Choroid plexus epithelial cell (primary cell): ENCODE measurements around the gene MGMT.

Source experiments
- DNase-seq: peaks from one replicate; pipeline ENCODE4 v3.0.0-alpha.2; 2010; ENCODE audit warnings: low read depth
- H3K4me3 ChIP-seq: 2 replicates; pipeline ENCODE4 v1.5.1; 2011; ENCODE audit warnings: low read depth, mild to moderate bottlenecking, control low read depth, low read length, moderate library complexity
- TF ChIP-seq, protein P1 (sequence below): conservative IDR thresholded peaks from 2 replicates; pipeline ENCODE4 v1.5.1; 2011; ENCODE audit warnings: low read depth, mild to moderate bottlenecking, control low read depth, inconsistent platforms, low read length, moderate library complexity

MGMT gene

DNA sequence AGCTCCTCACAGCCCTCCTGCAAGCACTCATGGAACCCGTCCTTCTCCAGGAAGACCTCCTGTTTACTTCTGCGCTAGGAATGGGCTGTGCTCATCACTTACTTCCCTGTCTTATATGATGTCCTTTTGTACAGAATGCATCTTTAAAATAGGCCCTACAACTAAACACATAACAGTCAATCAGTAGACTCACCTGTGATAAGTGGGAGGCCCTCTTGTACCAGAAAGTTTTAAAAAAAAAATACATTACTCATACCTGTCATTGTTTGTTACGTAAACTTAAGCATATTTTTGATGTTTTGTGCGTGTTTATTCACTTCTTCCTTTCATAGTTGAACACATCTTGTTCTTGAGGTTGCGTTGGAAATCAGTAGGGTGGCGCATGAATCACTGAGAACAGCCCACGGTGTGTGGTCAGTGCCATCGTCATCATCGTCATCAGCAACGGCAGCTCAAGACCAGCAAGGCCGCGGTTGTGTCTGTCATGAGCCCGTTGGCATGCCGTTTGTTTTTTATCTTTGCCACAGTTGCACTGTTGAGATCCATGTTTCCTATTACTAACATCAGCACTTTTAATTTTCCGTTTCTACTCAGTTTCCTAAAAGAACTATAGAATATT is 232.8 kb downstream of the MGMT start:
- DNase-seq = no peak
- TF ChIP-seq, protein P1, sequence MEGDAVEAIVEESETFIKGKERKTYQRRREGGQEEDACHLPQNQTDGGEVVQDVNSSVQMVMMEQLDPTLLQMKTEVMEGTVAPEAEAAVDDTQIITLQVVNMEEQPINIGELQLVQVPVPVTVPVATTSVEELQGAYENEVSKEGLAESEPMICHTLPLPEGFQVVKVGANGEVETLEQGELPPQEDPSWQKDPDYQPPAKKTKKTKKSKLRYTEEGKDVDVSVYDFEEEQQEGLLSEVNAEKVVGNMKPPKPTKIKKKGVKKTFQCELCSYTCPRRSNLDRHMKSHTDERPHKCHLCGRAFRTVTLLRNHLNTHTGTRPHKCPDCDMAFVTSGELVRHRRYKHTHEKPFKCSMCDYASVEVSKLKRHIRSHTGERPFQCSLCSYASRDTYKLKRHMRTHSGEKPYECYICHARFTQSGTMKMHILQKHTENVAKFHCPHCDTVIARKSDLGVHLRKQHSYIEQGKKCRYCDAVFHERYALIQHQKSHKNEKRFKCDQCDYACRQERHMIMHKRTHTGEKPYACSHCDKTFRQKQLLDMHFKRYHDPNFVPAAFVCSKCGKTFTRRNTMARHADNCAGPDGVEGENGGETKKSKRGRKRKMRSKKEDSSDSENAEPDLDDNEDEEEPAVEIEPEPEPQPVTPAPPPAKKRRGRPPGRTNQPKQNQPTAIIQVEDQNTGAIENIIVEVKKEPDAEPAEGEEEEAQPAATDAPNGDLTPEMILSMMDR = no peak
- H3K4me3 ChIP-seq = no peak overlapping the region

DNA sequence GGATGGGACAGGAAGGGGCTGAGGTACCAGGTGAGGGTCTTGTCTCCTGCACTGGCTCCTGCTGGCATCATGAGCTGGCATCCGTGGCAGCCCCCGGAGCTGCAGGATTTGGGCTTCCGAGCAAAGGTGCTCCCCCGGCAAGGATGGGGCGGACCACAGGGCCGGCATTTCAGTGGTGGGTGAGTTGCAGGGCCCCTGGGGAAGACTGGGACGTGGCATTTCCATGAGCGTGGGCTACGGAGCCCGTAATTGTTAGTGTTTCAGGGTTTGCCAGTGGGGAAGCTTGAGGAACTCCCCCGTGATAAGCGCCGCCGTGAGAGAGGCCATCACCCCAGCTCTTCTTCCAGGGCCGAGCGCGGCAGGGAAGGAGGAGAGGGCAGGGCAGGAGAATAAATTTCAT is 235.6 kb downstream of the MGMT start:
- H3K4me3 ChIP-seq = no peak overlapping the region
- TF ChIP-seq, protein P1 = no peak
- no peak for DNase-seq

DNA sequence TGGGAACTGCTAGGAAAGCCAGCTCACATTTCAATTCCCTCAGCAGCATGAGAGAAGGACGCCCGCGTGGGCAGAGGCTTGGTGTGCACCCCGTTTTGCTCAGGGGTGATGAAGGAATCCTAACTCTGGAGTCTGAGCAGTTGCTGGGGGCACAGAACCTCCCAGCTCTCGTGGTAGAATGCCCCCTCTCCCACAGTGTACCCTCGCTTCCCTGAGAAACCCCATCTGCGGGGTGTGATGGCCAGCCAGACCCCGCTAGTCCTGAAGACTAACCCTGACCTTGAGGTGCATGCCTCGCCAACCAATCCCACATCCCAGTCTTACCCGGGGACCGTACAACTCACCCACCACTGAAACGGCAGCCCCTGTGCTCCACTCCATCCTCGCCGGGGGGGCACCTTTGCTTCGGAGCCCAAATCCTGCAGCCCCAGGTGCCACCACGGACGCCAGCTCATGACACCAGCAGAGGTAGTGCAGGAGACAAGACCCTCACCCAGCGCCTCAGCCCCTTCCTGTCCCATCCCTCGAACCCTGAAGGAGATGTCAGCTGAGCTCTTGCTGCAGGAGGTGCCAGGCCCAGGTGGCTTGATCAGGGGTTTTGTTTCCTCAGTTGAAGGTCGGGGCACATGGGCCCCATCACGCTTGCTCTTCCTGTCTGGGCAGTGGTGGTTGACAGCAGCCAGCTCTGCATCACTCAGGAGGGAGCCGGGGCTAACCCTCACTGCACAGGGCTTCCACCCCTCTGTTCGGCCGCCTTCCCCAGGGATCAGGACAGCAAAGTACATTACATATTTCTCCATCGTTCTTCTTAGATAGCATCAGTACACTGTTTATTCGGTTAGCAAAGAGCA is 236.5 kb downstream of the MGMT start:
- no peak for DNase-seq
- TF ChIP-seq, protein P1 = no peak
- H3K4me3 ChIP-seq = no peak overlapping the region

DNA sequence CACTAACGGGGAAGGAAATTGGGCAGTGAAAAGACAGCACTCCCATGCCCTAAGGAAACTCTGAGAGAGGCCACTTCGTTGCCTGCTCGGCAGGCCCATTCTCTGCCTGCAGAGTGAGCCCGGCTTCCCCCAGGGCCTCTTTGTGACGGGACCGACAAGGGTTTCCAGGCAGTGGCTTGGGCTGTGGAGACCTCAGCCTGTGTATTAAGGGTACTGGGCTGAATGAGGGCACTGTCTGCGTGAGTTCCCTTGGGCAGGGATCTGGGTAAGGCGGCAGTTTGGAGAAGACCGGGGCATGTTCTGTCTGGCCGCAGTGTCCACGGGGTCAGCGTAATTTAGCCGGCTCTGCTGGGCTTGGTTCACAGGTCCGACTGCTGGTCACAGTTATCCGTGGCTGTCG is 237.2 kb downstream of the MGMT start:
- no peak for DNase-seq
- H3K4me3 ChIP-seq = no peak overlapping the region
- TF ChIP-seq, protein P1 = no peak

DNA sequence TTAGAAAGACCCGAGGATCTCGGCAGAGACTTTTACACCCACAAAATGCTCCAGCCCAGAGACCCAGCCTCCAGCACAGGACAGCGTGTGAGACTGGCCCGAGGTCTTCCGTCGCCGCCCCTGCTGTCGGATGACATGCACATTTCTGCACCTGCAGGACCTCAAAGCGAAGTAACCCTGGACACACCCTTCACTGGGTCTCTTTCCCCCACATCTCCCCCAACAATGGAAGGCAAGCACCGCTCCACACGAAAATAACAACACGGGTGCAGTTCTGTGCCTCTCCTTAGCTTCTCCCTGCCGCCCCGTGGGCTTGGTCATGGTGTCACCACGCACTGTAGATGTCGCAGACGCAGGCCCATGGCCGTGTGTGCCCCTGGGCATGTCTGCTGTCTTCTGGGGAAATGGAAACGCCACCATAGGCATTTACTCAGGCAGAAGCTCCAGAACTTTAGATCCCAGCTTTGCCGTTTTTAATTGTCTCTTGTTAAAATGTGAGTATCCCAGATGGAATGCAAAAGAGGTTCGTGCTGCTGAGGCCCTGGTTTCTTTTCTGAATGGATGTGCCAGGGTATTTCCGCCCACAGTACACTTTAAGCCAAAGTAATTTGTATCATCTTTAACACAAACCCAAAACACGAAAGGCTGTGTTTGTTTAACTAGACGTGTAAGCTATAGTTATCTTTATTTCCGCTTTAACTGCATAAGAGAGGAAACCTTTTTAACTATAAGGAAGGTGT is 237.9 kb downstream of the MGMT start:
- no peak overlapping the region for H3K4me3 ChIP-seq
- TF ChIP-seq, protein P1 = no peak
- DNase-seq = no peak

DNA sequence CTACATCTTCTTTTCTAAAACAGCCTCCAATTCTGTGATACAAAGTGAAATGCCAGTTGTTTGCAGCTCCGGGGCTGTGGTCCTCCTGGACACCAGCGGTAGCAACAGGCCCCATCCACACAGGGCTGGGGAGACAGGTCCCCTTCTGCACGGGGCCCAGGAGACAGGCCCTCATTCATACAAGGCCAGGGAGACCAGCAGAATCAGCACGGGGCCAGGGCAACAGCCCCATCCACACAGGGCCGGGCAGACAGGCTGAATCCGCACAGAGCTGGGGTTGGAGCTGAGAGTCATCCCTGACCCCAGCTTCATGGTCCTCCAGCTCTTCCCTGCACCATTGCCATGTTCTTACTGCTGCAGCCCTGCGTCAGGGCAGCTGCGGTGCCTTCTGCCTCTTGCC is 238.6 kb downstream of the MGMT start:
- TF ChIP-seq, protein P1 = no peak
- DNase-seq = no peak
- no peak overlapping the region for H3K4me3 ChIP-seq
